NCI-H1092 treated with DMSO at 0.1 percent for 48 hours (cell line): ENCODE data around the gene ZC3HAV1L.
"Not testable (repeated sequence)": the region's sequence is repeated elsewhere in the genome, so short reads cannot be mapped to it uniquely, and the experiment has no call there.

ENCODE experiments used
- DNase-seq: peaks from one replicate; lab custom pipeline; 2025; lab: John Stamatoyannopoulos, UW

Gene ZC3HAV1L

DNA sequence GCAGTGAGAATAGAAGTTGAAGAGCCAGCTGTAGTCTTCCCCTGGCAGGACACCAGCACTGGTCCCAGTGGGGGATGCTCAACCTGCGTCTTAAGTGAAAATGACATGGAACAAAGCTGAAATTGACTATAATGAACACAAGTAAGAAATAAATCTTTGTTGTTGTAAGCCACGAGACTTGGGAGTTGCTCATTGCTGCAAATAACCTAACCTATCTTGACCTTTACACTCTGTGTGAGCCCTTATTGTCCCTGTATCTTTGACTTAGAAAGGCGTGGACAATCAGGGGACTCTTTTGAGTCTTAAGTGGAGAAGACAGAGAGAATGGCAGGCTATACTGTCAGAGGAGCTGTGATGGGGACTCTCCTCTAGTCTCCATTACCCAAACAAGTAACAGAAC lies 16.9 kb downstream of the ZC3HAV1L start:
- DNase-seq: no peak

GRCh38 chr7:139016931-139017511 lies 18.8 kb downstream of the ZC3HAV1L start:
- peak; percentile 66 for DNase-seq

GRCh38 chr7:139011373-139011772 lies 24.5 kb downstream of the ZC3HAV1L start:
- DNase-seq: no peak

DNA sequence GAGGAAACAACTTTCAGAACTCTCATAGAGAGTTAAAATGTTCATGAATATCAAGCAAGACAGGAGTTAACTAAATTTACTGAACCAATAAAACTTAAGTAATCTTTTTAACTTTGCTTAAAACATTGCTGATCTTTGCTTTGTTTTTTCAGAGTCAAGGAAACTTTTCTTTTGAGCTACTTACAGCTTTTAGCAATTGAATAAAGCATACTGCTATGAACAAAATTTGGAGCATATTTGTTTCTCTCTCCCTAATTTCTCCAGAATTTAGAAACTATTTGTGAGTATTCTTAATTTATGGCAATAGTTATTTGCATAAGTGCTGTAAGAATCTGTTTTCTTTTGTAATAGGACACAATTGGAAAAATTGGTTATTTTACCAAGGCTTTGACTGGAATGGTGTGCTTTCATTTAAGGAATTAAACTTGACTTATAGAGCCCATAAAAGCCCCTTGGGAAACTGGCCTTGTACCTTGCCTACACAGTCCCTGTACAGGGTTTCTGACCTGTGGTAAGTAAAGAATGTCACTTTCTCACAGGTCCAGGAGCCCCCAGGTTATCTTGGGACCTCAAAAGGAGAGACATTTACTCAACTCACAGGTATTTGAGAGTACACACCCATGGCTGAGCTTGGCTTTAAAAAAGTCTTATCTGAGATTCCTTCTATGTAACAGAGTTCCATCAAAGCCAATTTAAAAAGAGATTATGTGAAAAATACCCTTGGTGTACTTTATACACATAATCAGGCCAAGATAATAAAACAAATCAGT lies 31.3 kb downstream of the ZC3HAV1L start:
- DNase-seq: no peak

- no peak for DNase-seq
Measured at GRCh38 chr7:138999414-138999813, 36.4 kb downstream of the ZC3HAV1L start.

GRCh38 chr7:138992052-138992531 lies 43.8 kb downstream of the ZC3HAV1L start:
- no peak for DNase-seq

DNA sequence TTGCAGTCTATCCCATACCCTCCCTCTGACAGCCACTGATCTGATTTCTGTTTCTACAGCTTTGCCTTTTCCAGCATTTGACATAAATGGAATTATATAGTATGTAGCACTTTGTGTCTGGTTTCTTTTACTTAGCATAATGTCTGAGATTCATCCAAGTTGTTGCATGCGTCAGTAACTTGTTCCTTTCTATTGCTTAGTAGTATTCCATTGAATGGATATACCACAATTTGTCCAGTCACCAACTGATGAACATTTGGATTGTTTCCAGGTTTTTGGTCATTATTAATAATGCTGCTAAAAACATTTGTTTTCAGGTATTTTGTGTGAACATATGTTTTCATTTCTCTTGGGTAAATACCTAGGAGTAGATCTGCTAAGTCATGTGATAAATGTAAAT lies 48.2 kb downstream of the ZC3HAV1L start:
- no peak for DNase-seq

DNA sequence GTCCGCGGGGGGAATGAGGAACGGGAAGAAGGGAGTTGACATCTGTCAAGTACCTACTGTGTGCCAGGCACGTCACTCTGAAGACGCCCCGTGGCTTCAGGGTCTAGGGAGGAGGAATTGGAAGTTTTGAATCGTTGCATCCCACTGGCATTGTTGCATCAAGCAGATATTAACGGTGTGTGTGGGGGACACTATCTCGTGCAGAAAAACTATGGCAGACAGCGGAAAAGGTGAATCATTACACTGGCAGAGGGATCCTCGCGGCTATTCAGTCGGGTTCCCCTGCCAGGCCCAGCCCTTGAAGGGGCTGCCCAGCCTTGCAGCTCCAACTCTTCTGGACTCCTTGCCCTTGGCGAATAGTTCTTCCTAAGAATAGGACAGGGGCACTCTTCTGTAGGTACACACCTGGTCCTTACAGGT lies 53.6 kb downstream of the ZC3HAV1L start:
- no peak for DNase-seq

- peak; percentile 76 for DNase-seq
Measured at GRCh38 chr7:138981332-138982203, 54.3 kb downstream of the ZC3HAV1L start, which contains the start of gene KIAA1549. Gene KIAA1549 (minus strand): TSS chr7:138981389. CDS start chr7:138981269, 120 bp downstream.

DNA sequence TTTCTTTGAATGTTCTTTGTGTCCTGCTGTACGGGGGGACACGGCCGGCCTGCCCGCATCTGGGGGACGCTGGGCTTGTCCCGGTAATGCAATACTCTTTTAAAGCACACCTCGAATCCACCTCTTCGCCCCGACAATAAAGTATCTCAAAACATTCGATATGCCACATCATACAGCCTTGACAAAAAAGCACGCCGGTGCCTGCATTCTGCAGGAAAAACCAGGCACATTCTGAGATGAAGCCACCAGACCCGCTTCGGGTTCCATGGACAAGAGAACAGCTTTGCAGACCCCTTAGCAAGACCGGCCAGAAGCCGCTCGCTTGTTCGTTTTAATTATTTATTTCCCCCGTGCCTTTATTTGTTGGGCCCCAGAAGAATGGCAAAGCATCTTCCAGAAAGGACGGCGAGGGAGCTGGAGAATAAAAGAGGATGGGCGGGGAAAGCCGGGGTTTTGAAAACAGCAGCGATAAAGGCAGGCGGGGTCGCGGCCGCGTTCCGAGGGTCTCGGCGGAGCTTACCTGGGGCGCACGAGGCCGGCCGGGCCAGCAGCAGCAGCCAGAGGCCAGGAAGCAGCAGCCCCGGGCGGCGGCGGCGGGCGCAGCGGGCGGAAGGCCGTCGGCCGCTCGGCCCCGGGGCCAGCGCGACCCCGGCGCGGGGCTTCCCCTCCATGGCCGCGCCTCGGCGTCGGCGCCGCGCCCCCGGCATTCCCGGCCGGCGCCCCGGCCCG lies 55.1 kb downstream of the ZC3HAV1L start:
- DNase-seq: peak; percentile 64

DNA sequence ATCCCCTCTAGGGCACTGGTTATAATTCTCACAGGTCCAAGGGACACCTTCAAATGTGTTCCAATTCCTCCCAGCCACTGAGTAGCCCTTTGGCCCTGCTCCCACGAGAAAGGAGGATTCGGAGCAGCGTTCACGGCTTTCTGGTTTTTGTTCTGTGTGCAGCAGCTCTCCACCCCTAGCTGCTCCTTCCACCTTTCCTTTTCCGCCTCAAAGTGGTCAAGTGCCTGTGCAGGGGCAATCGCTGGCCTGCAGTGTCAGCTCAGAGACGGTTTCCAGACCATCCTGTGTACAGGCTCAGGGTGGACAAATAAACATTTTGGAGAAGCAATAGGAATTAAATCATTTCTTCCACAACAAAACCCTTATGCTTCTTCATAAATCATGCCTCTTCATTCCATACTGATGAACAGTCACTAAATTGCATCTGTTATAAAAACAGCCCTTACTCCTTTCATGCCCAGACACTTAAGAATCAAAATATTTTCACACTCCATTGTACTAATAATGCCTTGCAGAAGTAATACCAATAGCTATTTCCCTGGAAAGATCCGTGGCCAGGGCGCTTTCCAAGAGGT lies 55.8 kb downstream of the ZC3HAV1L start:
- DNase-seq: peak; percentile 57

DNA sequence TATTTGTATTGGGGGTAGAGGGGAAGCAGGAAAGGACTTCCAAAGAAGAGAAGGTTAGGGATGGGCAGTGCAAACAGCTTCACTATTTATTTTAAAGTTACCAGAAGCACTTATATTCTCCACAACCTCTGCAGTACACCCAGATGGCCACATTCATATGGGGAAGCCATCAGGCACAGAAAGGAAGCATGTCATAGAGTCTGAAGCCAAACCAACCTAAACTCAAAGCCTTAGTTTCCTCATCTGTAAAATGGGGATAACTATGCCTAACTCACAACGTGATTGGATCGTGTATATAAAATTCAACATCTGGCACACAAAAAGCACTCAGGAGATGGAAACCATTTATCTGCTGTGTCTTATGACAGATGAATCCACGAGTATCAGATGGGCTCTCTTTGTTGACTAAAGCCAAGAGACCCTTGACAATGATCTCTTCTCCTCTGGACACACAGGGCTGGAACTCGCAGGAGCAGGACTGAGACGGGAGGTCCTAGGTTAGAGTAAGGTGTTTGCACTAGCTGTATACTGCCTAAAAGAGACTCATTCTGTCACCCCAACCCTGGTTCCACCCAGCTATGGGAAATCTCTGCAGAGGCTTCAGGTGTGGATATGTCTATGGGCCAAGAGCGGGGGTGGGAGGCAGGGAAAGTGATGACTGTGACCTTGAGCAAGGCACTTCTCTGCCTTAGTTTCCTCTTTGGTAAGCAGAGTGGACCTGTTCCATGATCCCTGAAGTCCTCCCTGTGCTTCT lies 56.4 kb downstream of the ZC3HAV1L start:
- no peak for DNase-seq

GRCh38 chr7:138978541-138979184 lies 57.2 kb downstream of the ZC3HAV1L start:
- DNase-seq: no peak

DNA sequence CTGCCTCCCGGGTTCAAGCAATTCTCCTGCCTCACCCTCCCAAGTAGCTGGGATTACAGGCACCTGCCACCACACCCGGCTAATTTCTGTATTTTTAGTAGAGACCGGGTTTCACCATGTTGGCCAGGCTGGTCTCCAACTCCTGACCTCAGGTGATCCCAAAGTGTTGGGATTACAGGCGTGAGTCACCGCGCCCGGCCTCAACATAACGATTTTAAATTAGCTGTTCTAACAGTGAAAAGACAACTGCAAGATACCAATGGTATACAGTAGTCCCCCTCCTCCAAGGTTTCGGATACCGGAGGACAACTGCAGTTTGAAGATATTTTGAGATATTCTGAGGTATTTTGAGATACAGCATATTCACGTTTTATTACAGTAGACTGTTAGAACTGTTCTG lies 59.7 kb downstream of the ZC3HAV1L start:
- DNase-seq: not testable (repeated sequence)
